ENCODE results near the gene FHL1. TPM values are rescaled to one million over a fixed set of nuclear protein-coding genes. Genes with fewer than 3 reads are reported as not detected.

Gene FHL1
- total RNA-seq, 1 donor = 51.8 TPM

DNA sequence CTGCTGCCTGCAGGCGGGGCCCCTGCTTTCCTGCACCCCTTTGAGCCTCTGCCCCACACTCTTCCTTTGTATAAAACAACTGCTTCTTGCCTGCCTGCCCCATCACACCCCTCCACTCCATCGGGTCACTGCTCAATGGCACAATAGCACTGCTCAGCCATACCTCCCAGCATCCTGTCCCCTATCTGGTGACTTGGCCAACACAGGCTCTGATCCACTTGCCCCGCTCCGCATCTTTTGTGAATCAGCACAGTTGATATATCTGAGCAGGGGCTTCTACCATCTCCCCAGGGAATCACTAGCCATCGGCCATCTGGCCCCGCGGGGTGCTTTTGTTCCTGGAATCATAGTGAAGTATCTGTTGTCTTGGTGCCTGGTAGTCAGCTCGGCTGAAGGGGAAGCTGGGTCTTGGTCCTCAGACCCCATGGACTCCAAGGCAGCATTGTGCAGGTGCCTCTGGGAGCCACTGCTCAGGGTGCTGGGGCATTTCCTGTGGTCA, 58.6 kb downstream of the FHL1 start:
- H3K4me2 ChIP-seq (ENCODE audit: insufficient read depth, low read length) = no peak overlapping the region

DNA sequence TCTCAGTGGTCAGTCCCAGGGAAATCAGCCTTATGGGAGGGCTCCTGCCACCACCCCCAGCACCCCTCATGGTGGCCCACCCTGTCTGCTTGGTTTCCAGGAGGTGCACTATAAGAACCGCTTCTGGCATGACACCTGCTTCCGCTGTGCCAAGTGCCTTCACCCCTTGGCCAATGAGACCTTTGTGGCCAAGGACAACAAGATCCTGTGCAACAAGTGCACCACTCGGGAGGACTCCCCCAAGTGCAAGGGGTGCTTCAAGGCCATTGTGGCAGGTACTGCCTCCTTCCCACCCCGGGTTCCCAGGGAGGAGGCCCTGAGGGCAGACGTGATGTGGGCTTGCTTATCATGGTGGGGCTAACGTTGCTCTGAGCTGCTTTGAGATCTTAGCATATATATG, 59.6 kb downstream of the FHL1 start:
- Histone ChIP-seq H3K27me3 (ENCODE audit: insufficient read depth, low read length) (peaks cover 2% of the 10 kb centered on the region), H3K27ac (ENCODE audit: low read depth, low read length) (no peak overlapping the region), H4K20me1 (ENCODE audit: insufficient read depth, low read length) (no peaks in the 10 kb centered on the region), H3K9me3 (ENCODE audit: low read depth, low read length) (no peaks in the 10 kb centered on the region), H3K36me3 (ENCODE audit: insufficient read depth, low read length) (peaks cover 26% of the 10 kb centered on the region), H3K4me2 (ENCODE audit: insufficient read depth, low read length) (no peak overlapping the region), H3K79me2 (ENCODE audit: insufficient read depth, low read length) (no peaks in the 10 kb centered on the region), H3K4me3 (ENCODE audit: insufficient read depth, low read length) (no peak overlapping the region), H2AFZ (ENCODE audit: low read length) (no peak overlapping the region), H3K4me1 (ENCODE audit: insufficient read depth, low read length) (peaks cover 35% of the 10 kb centered on the region)
- DNase-seq (ENCODE audit: insufficient read length, low spot score, missing footprints) = no peak
- TF ChIP-seq, protein P1, sequence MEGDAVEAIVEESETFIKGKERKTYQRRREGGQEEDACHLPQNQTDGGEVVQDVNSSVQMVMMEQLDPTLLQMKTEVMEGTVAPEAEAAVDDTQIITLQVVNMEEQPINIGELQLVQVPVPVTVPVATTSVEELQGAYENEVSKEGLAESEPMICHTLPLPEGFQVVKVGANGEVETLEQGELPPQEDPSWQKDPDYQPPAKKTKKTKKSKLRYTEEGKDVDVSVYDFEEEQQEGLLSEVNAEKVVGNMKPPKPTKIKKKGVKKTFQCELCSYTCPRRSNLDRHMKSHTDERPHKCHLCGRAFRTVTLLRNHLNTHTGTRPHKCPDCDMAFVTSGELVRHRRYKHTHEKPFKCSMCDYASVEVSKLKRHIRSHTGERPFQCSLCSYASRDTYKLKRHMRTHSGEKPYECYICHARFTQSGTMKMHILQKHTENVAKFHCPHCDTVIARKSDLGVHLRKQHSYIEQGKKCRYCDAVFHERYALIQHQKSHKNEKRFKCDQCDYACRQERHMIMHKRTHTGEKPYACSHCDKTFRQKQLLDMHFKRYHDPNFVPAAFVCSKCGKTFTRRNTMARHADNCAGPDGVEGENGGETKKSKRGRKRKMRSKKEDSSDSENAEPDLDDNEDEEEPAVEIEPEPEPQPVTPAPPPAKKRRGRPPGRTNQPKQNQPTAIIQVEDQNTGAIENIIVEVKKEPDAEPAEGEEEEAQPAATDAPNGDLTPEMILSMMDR (IDR thresholded peaks at IDR 0.05; ENCODE audit: extremely low read depth, low read depth, low read length) = no peak

More for the DNA sequence above, 58.6 kb downstream of the FHL1 start:
- Histone ChIP-seq H3K9me3 (ENCODE audit: low read depth, low read length) (no peaks in the 10 kb centered on the region), H4K20me1 (ENCODE audit: insufficient read depth, low read length) (no peaks in the 10 kb centered on the region), H3K36me3 (ENCODE audit: insufficient read depth, low read length) (peaks cover 26% of the 10 kb centered on the region), H3K4me3 (ENCODE audit: insufficient read depth, low read length) (no peak overlapping the region), H3K27me3 (ENCODE audit: insufficient read depth, low read length) (peaks cover 2% of the 10 kb centered on the region), H3K27ac (ENCODE audit: low read depth, low read length) (no peak overlapping the region), H3K4me1 (ENCODE audit: insufficient read depth, low read length) (peaks cover 32% of the 10 kb centered on the region), H2AFZ (ENCODE audit: low read length) (no peak overlapping the region), H3K79me2 (ENCODE audit: insufficient read depth, low read length) (no peaks in the 10 kb centered on the region)
- TF ChIP-seq, protein P1 (IDR thresholded peaks at IDR 0.05; ENCODE audit: extremely low read depth, low read depth, low read length) = no peak
- no peak for DNase-seq (ENCODE audit: insufficient read length, low spot score, missing footprints)

DNA sequence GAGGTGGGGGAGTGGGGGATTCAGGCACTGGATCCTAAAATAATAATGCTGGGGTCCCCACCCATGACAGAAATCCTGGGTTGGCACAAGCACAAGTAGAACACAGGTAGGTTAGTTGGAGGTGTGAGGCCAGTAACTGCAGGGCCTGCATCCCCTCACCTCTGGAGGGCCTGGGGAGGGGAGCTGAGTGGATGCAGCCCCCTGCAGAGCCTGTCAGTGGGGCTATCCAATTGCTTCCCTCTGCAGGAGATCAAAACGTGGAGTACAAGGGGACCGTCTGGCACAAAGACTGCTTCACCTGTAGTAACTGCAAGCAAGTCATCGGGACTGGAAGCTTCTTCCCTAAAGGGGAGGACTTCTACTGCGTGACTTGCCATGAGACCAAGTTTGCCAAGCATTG, 60.2 kb downstream of the FHL1 start:
- peaks cover 26% of the 10 kb centered on the region for H3K36me3 ChIP-seq (ENCODE audit: insufficient read depth, low read length)
- H3K27me3 ChIP-seq (ENCODE audit: insufficient read depth, low read length) = peaks cover 2% of the 10 kb centered on the region
- DNase-seq (ENCODE audit: insufficient read length, low spot score, missing footprints) = no peak
- H3K9me3 ChIP-seq (ENCODE audit: low read depth, low read length) = no peaks in the 10 kb centered on the region
- H2AFZ ChIP-seq (ENCODE audit: low read length) = no peak overlapping the region
- no peak overlapping the region for H3K4me2 ChIP-seq (ENCODE audit: insufficient read depth, low read length)
- no peak overlapping the region for H3K27ac ChIP-seq (ENCODE audit: low read depth, low read length)
- H3K4me1 ChIP-seq (ENCODE audit: insufficient read depth, low read length) = peaks cover 39% of the 10 kb centered on the region
- no peak overlapping the region for H3K4me3 ChIP-seq (ENCODE audit: insufficient read depth, low read length)
- TF ChIP-seq, protein P1 (IDR thresholded peaks at IDR 0.05; ENCODE audit: extremely low read depth, low read depth, low read length) = no peak
- H4K20me1 ChIP-seq (ENCODE audit: insufficient read depth, low read length) = no peaks in the 10 kb centered on the region
- H3K79me2 ChIP-seq (ENCODE audit: insufficient read depth, low read length) = no peaks in the 10 kb centered on the region

DNA sequence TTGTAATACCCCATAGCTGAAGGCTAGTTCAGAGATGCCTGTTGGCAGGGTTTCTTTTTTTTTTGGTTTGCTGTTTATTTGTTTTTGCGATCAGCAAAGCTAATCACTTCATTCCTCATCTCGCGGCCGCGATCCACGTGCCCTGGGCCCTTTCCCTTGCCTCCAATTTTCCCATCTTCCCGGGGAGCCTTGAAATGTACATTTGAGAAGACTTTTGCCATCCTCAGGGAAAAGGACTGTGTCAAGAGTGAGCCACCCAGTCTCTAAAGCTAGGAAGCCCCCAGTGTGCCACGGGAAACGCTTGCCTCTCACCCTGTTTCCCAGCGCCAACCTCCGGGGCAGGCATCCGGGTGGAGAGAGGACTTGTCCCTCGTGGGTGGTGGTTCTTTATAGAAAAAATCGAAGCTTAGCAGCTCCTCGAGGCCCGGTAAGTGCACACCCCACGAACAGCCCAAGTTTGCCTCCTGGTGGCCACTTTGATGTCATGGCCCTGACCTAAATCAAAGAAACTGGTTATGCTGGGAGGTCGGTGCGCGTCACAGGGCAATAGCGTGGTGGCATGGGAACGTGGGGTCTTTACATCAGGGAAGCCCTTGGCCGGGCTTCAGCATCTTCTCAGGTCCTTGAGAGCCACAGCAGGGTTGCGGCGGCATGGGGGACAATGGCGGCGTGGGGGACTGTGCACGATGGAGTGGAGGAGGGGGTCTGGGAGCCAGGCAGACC, 61.8 kb downstream of the FHL1 start:
- Histone ChIP-seq H2AFZ (ENCODE audit: low read length) (no peak overlapping the region), H4K20me1 (ENCODE audit: insufficient read depth, low read length) (no peaks in the 10 kb centered on the region), H3K4me3 (ENCODE audit: insufficient read depth, low read length) (no peak overlapping the region), H3K27ac (ENCODE audit: low read depth, low read length) (peak overlapping the region; percentile 2), H3K79me2 (ENCODE audit: insufficient read depth, low read length) (no peaks in the 10 kb centered on the region), H3K4me2 (ENCODE audit: insufficient read depth, low read length) (no peak overlapping the region), H3K27me3 (ENCODE audit: insufficient read depth, low read length) (peaks cover 1% of the 10 kb centered on the region), H3K4me1 (ENCODE audit: insufficient read depth, low read length) (peaks cover 28% of the 10 kb centered on the region), H3K36me3 (ENCODE audit: insufficient read depth, low read length) (peaks cover 26% of the 10 kb centered on the region), H3K9me3 (ENCODE audit: low read depth, low read length) (no peaks in the 10 kb centered on the region)
- TF ChIP-seq, protein P1 (IDR thresholded peaks at IDR 0.05; ENCODE audit: extremely low read depth, low read depth, low read length) = peak; percentile 64
- DNase-seq (ENCODE audit: insufficient read length, low spot score, missing footprints) = peak; percentile 76

All from osteoblast (primary cell).